DOHH2 (cell line): Measurements from ENCODE around the gene MRGPRF.

ENCODE experiments used
- H3F3A ChIP-seq: fragments of 200-600 bp; sonication (generic), shearing (Covaris generic); 2 replicates; pipeline ENCODE4 v1.6.0; 2016; ENCODE audit warnings: antibody characterized with exemption, mild to moderate bottlenecking; ENCODE audit not compliant: control insufficient read depth, insufficient read depth
- H3K27ac ChIP-seq: fragments of 200-600 bp; sonication (generic); 2 replicates; pipeline ENCODE4 v1.5.1; 2014; ENCODE audit warnings: low read depth, mild to moderate bottlenecking, low read length, moderate library complexity
- H3K27me3 ChIP-seq: fragments of 200-600 bp; sonication (generic); 2 replicates; pipeline ENCODE4 v1.6.1; 2014; ENCODE audit warnings: mild to moderate bottlenecking, low read length, mixed read lengths; ENCODE audit not compliant: control insufficient read depth
- H3K36me3 ChIP-seq: fragments of 200-600 bp; sonication (generic); 2 replicates; pipeline ENCODE4 v1.6.1; 2014; ENCODE audit warnings: mild to moderate bottlenecking, low read length, moderate library complexity, mixed read lengths; ENCODE audit not compliant: control insufficient read depth
- H3K4me1 ChIP-seq: fragments of 200-600 bp; sonication (generic); 2 replicates; pipeline ENCODE4 v1.6.1; 2014; ENCODE audit warnings: mild to moderate bottlenecking, low read length, mixed read lengths; ENCODE audit not compliant: control insufficient read depth
- H3K4me2 ChIP-seq: fragments of 200-600 bp; sonication (generic); 2 replicates; pipeline ENCODE4 v1.6.0; 2014; ENCODE audit warnings: mild to moderate bottlenecking, low read length, moderate library complexity
- H3K4me3 ChIP-seq: fragments of 200-600 bp; sonication (generic); 2 replicates; pipeline ENCODE4 v1.5.1; 2014; ENCODE audit warnings: mild to moderate bottlenecking, low read length, mixed read lengths
- H3K79me2 ChIP-seq: fragments of 200-600 bp; sonication (generic); 2 replicates; pipeline ENCODE4 v1.6.1; 2014; ENCODE audit warnings: mild to moderate bottlenecking, low read length, mixed read lengths; ENCODE audit not compliant: control insufficient read depth
- H3K9me2 ChIP-seq: fragments of 200-600 bp; sonication (generic); replicated peaks from 2 replicates; pipeline ENCODE4 v1.6.1; 2014; ENCODE audit warnings: mild to moderate bottlenecking, low read length, mixed read lengths; ENCODE audit not compliant: control insufficient read depth
- H3K9me3 ChIP-seq: fragments of 200-600 bp; sonication (generic); 2 replicates; pipeline ENCODE4 v1.6.1; 2014; ENCODE audit warnings: antibody characterized with exemption, low read length, mixed read lengths; ENCODE audit not compliant: control insufficient read depth, insufficient read depth
- H4K20me1 ChIP-seq: fragments of 200-600 bp; sonication (generic); 2 replicates; pipeline ENCODE4 v1.6.0; 2014; ENCODE audit warnings: low read depth, mild to moderate bottlenecking, antibody characterized with exemption, low read length, moderate library complexity; ENCODE audit not compliant: control insufficient read depth, insufficient read depth
- EZH2phosphoT487 ChIP-seq: fragments of 200-600 bp; sonication (generic); IDR thresholded peaks from 2 replicates; pipeline ENCODE4 v1.6.1; 2017; ENCODE audit warnings: borderline replicate concordance, mild to moderate bottlenecking, antibody characterized with exemption, low read length, moderate library complexity, mixed read lengths
- TF ChIP-seq, protein P1 (sequence below): fragments of 200-600 bp; sonication (generic); IDR thresholded peaks from one replicate; pipeline ENCODE4 v1.5.1; 2014; ENCODE audit warnings: antibody characterized with exemption, mild to moderate bottlenecking, low read depth, low read length; ENCODE audit not compliant: poor library complexity, severe bottlenecking

The MRGPRF gene

DNA sequence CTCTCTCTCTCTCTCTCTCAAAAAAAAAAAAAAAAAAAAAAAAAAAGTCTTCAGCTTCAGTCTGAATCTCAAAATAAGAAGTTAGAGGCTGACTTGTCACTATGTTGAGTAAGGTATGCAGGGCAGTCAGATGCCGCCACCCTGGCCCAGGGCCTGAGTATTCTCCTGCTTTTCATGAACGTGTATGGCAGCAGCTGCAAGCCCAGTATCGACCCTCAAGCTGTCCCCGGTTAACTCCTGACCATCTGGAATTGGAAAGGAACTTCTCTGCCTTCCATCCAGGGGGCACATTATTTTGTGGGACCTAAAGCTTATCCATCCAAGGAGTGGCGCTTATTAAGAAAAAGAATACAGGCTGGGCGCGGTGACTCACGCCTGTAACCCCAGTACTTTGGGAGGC, 43.7 kb downstream of the MRGPRF start:
- no peak for TF ChIP-seq EZH2phosphoT487
- TF ChIP-seq, protein P1, sequence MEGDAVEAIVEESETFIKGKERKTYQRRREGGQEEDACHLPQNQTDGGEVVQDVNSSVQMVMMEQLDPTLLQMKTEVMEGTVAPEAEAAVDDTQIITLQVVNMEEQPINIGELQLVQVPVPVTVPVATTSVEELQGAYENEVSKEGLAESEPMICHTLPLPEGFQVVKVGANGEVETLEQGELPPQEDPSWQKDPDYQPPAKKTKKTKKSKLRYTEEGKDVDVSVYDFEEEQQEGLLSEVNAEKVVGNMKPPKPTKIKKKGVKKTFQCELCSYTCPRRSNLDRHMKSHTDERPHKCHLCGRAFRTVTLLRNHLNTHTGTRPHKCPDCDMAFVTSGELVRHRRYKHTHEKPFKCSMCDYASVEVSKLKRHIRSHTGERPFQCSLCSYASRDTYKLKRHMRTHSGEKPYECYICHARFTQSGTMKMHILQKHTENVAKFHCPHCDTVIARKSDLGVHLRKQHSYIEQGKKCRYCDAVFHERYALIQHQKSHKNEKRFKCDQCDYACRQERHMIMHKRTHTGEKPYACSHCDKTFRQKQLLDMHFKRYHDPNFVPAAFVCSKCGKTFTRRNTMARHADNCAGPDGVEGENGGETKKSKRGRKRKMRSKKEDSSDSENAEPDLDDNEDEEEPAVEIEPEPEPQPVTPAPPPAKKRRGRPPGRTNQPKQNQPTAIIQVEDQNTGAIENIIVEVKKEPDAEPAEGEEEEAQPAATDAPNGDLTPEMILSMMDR, result no peak
- Histone ChIP-seq H3K9me3 (no peaks in the 10 kb centered on the region), H3K4me2 (no peak overlapping the region), H3K27ac (no peak overlapping the region), H3K9me2 (no peaks in the 10 kb centered on the region), H3K27me3 (0 out of 2 replicates have a peak, but pooled peaks cover 2% of the 10 kb centered on the region), H3K79me2 (no peaks in the 10 kb centered on the region), H4K20me1 (no peaks in the 10 kb centered on the region), H3K36me3 (no peaks in the 10 kb centered on the region), H3K4me3 (no peak overlapping the region), H3K4me1 (no peaks in the 10 kb centered on the region), H3F3A (no peaks in the 10 kb centered on the region)

DNA sequence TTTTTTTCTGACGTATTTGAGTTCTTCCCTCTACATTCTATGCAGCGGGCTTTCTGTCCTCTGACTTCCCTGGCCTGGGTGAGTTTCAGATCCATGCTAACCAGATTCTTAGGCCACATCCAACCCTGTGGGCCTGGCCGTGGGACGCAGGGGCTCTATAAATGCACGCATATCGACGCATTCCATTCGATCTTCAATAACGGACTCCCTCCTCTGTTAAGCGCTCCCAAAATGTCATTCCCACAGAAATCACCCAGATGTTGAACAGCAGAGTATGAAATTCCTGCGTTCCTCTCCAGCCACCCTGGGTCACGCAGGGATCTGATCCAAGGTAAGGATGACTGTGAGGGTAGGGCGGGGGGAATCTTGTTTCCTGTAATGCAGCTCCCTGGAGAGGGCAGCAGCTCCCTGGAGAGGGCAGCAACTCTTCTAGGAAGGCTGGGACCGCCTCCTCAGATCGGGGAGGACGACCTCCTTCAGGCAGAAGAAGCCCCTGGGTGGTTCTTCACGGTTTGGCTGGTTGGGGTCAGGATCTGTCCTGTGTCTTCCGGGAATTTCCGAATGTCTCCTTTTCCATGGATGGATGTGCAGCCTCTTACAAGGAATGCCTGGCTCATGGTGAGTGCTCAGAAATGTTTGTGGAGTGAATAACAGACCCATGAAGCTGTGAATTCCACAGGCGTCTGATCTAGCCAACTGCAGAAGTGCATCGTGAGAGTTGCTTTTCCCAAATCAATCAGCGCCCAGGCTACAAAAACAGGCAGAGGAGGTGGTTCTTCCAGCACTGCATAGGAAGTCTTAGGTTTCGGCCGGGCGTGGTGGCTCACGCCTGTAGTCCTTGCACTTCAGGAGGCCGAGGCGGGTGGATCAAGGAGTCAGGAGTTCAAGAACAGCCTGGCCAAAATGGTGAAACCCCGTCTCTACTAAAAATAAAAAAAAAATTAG, 44.5 kb downstream of the MRGPRF start:
- Histone ChIP-seq H3K4me3 (no peak overlapping the region), H3K4me1 (no peaks in the 10 kb centered on the region), H3K4me2 (no peak overlapping the region), H3K9me2 (no peaks in the 10 kb centered on the region), H4K20me1 (no peaks in the 10 kb centered on the region), H3K79me2 (no peaks in the 10 kb centered on the region), H3K27ac (no peak overlapping the region), H3K27me3 (0 out of 2 replicates have a peak, but pooled peaks cover 2% of the 10 kb centered on the region), H3K36me3 (no peaks in the 10 kb centered on the region), H3F3A (no peaks in the 10 kb centered on the region), H3K9me3 (peaks cover 3% of the 10 kb centered on the region; the same call in 1 of the 2 replicates)
- TF ChIP-seq EZH2phosphoT487, result no peak
- TF ChIP-seq, protein P1, result no peak

DNA sequence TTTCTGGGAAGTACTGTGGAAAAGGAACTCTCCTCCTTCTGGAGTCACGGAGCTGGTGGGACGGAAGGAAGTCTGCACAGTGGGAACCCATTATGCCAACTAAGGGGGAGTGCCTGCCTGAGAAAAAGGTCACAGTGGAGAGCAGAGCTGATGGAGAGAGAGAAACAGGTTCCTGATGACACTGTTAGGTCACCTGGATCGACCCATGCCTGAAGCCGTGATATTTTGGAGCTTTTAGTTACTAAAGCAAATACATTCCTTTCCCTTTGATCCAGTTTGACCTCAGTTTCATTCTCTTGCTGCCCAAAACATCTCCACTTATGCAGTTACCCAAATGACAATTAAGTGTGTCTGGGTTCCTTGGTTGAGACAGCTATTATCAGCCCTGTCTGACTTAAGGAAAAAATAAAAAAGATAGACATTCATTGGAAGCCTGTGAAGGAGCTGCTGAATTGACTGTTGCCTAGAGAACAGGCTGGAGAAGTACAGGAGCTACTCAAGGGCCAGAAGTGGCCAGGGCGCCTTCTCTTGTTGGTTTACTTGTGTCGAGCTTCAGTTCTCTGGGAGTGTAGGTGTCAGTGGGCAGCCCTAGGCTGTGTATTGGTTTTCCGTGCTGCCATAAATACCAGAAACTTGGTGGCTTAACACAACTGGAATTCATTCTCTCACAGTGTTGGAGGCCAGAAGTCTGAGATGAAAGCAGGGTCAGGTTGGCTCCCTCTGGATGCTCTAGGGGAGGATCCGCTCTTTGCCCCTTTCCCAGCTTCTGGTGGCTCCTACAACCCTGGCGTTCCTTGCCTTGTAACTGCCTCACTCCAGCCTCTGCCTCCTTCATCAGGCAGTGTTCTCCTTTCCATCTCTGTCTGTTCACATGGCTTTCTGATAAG, 45.9 kb downstream of the MRGPRF start:
- Histone ChIP-seq H3K27ac (no peak overlapping the region), H3F3A (no peaks in the 10 kb centered on the region), H3K36me3 (no peaks in the 10 kb centered on the region), H3K4me3 (no peak overlapping the region), H3K9me2 (no peaks in the 10 kb centered on the region), H3K79me2 (no peaks in the 10 kb centered on the region), H3K4me2 (no peak overlapping the region), H3K9me3 (peaks cover 3% of the 10 kb centered on the region; the same call in 1 of the 2 replicates), H3K4me1 (no peaks in the 10 kb centered on the region), H4K20me1 (no peaks in the 10 kb centered on the region), H3K27me3 (0 out of 2 replicates have a peak, but pooled peaks cover 2% of the 10 kb centered on the region)
- TF ChIP-seq, protein P1, result no peak
- TF ChIP-seq EZH2phosphoT487, result no peak
